ENCODE results near the gene SHISAL1.

GRCh38 chr22:44333847-44334635 is 21.3 kb upstream of the SHISAL1 start:
- TF ChIP-seq CTCF (IDR thresholded peaks at IDR 0.05) (no peak), POLR2A (IDR thresholded peaks at IDR 0.05) (no peak)
